Measurements from ENCODE around the gene SCTR.

Gene SCTR

DNA sequence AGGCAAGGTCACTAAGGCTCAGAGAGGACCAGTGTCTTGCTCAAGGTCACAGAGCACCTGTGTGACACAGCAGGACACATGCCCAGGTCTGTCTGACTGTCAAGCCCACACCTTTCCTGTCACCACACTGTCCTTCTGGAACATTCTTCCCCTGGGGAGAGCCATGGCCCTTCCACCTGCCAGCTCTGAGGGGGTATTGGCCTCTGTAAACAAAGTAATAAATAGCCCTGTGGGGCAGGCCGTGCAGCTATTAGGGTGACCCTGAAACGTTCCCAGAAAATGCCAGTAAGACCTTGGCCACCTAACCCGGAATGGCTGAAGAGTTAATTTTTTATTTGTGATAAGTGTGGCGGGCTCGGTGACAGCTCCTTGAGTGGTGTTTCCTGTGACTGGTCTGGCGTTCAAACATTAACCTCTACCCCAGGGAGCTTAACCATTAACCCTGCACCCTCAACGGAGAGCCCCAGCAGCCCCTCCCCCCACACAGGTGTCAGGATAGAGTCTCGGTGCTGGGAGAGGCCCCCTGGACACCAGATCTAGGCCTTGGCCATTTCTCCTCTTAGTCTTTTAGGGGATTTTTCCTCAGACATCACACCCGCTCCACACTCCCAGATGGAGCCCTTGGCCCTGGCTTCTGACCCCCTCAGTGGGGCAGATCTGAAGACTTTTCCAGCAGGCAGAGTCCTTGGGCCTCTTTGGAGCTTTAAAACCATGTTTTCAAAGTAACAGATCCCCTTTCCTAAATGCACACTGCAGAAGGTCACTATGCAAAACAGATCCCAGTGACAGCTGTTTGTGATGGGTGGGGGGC lies 36.6 kb downstream of the SCTR start:
- DNase-seq (ENCODE audit: low read depth in 2 of 2), result no peak

DNA sequence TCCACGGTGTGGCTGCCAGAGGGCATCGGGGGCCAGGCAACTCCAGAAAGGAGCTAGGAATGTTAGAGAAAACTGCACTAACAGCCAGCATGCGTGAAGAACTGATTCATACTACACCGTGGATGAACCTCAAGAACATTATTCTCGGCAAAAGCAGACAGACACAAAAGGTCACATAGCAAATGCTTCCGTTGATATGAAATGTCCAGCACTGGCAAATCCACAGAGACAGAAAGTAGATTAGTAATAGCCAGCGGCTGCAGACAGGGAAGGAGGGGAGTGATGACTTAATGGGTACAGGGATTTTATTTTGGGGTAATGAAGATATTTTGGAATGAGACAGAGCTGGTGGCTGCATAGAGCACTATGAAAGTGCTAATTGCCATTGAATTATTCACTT lies 37.4 kb downstream of the SCTR start:
- DNase-seq (ENCODE audit: low read depth in 2 of 2), result no peak

GRCh38 chr2:119486196-119486827 lies 38.0 kb downstream of the SCTR start:
- DNase-seq (ENCODE audit: low read depth in 2 of 2), result no peak

- DNase-seq (ENCODE audit: low read depth in 2 of 2), result no peak
These were observed 38.8 kb downstream of the SCTR start for GRCh38 chr2:119485336-119486110.

- DNase-seq (ENCODE audit: low read depth in 2 of 2), result no peak
These were observed 39.4 kb downstream of the SCTR start for GRCh38 chr2:119484834-119485233.

DNA sequence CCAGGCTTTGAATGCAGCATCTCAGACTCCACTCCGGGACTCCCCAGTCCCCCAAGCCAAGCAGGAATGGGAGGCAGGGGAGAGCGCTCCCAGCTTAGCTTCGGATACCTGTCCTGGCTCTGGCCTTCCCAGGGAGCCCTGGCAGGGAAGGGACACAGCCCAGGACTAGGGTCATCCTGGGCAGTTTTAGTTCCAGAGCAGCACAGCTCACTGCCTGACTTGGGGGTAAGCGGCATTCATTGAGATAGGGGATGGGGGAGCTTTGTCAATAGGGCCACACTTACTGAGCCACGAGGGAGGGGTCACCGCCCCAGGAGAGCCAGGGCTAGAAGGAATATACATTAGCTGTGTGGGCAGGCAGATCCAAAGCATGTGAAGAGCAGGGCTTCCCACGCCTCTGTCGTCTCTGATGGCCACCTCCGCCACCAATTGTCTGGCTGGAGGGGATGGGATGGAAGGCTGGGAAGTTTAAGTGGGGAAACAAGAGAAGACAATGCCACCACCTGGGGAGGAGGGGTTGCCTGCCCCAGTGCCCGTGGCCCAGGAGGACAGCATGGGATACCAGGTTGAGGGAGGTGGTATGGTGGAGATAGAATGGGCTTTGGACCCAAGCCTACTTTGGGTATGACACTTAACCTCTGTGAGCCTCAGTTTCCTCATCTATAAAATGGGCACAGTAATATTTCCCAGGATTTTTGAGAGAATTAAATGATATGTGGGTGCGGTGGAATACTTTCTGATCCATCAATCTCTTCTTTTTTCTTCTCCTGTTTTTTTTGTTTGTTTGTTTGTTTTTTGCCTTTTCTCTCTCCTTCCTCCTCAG lies 40.2 kb downstream of the SCTR start:
- no peak for DNase-seq (ENCODE audit: low read depth in 2 of 2)

DNA sequence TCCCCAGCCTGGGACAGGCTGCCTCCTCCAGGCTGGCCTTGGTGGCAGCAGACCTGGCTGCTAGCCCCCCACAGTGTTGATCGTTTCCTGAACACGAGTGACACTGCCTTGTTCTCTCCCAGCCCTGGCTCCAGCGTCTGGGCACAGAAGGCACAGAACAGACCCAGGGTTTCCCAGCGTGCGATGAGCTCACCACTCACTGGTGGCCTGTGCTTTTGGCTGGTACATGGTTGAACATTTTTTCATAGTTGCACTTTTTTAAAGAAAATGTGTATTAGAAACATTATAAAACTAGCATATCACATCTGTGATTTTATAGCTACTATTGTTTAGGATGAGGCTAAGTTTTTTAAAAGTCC lies 40.9 kb downstream of the SCTR start:
- DNase-seq (ENCODE audit: low read depth in 2 of 2), result no peak

DNA sequence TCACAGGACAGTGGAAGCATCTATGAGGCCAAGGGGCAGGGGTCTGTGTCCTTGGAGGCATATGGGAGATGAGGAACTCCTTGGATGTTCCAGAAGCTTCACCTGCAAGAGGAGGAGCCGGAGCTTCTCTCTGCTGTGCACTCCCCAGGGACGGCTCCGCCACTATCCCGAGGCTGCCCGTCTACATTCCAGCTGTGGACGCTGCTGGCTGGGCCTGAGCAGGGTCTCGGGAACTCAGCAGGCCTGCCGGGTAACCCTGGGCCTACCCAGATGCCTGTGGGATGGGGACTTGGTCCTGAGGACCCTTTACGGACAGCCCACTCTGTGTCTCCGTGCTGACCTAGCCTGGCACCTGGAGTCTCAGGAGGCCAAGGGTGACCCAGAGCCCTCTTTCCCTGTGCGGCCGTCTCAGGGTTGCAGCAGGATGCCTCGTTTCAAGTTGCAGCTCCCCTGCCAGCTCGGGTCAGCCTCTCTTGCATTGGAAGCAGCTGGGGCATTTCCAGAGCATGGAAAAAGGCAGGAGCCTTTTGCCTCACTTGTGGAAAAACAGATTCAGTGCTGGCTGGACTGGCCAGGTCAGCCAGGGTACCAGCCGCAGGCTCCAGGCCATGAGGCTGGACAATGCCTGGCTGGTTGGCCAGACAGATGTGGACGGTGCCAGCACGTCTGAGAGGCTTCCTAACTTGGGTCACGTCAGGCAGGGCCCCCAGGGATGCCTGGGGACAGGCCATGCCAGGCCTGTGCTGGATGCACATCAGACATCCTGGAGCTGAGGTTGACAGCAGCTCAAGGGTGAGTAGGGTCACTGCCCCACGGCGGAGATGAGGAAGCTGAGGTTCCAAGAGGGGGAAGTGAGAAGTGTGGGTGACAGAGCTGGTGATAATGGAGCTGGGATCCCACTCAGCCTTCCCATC lies 41.5 kb downstream of the SCTR start:
- DNase-seq (ENCODE audit: low read depth in 2 of 2), result no peak

- no peak for DNase-seq (ENCODE audit: low read depth in 2 of 2)
These were observed 42.5 kb downstream of the SCTR start for GRCh38 chr2:119481501-119482455.

DNA sequence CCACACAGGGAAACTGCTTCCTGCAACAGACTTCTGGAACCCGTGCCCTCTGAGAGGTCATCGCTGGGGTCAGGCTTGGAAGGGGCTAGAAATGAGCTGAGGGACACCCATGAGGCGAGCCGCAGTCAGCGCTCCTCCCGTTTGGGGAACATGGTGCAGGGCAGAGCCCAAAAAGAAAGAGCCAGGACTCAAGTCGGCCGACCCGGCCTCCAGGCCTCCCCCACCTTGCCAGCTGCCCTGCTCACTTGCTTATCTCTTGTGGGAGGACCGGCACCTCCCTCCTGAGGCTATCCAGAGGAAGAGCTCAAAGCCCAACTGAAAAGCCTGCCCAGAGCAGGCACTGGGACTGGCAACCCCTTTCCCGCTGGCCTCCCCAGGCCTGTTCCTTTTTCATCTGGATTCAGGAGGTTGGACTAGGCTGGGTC lies 43.6 kb downstream of the SCTR start:
- no peak for DNase-seq (ENCODE audit: low read depth in 2 of 2)

GRCh38 chr2:119480184-119480583 lies 44.1 kb downstream of the SCTR start:
- DNase-seq (ENCODE audit: low read depth in 2 of 2), result no peak

- DNase-seq (ENCODE audit: low read depth in 2 of 2), result no peak
These were observed 45.3 kb downstream of the SCTR start for GRCh38 chr2:119478978-119479295.

DNA sequence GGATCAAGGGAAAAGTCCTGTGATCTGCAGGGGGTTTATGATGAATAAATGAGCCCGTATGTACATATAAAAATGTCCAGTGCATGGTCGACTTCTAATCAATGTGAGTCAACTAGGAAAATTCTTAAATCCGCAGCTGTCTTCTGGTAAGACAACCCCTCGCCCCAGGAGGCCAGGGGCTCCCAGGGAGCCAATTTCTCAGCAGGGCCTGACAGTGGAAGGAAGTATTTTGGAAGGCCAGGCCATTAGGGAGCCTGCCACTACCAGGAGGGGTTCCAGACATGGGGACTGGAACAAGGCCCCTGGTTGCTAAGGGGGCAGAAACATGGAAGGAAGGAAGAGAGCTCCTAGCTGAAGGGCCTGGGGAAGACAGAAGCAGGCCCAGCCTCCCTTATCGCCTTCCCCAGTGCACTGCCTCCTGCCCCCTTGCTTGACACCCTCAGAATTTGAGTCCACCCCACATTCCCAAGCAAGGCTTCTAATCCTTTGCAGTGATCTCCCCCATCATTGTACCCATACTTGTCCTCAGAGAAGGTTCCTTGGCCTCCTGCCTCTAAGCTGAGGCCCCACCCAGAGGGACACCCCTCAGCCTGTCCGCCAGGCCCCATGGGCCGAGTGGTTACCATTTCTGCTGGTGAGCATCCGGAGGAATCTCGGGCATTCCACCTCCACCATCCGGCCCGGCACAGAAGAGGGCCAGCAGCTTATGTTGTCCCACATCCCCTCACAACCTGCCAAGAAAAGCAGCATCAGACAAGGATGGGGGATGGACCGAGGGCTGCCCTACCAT lies 45.9 kb downstream of the SCTR start:
- DNase-seq (ENCODE audit: low read depth in 2 of 2), result no peak

DNA sequence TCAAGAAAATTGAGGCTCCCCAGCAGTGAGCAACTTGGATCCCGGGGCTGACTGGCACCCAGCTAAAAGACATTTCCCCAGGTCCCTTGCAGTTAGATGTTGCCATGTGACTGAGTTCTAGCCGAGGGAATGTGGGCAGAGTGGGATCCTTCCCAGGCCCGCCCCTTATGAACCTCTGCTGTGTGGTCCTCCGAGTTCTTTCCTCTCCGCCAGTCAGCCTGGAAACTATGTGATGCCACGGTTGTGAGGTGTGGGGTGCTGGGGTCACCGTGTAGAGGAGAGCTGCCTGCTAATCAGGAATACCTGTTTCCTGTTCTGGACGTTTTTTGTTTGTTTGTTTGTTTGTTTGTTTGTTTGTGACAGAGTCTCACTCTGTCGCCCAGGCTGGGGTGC lies 47.2 kb downstream of the SCTR start:
- no peak for DNase-seq (ENCODE audit: low read depth in 2 of 2)

DNA sequence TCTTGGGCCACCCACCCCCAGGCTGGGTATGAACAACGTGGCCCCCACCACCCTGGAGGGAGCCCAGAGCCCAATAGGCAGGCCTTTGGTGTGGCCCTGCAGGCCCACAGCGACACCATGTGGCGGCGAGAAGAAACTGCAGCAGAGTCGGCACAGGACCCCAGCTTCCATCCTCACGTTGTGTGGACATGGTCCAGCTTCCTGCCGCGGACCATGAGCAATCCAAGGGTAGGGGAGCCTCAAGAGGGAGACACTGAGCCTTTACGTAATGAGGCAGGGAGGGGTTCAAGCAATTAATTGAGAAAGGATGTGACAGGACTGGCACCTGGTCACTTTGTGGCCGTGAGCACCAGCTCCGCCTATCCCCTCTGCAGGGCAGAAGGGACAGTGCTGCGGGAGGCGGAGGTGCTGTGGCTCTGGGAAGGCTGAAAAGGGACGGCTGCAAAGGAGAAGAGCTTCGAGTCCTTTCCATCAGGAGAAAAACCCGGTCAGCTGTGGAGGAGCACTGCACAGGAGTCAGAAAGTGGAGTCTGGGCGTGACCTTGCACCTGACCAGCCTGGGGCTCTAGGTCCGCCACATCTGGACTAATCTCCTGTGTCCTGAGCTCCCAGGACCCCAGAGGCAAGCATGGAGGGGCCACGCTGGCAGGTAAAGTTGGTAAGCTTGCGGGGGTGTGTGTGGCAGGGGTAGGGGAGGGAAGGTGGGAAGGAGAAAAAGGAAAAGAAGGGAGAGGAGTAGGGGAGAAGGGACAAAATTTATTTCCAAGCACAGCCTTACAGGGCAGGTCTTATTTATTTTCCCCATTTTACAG lies 47.8 kb downstream of the SCTR start:
- peak; percentile 7 to 19 for DNase-seq (ENCODE audit: low read depth in 2 of 2)

- DNase-seq (ENCODE audit: low read depth in 2 of 2), result no peak
These were observed 48.4 kb downstream of the SCTR start for GRCh38 chr2:119475857-119476244.

DNA sequence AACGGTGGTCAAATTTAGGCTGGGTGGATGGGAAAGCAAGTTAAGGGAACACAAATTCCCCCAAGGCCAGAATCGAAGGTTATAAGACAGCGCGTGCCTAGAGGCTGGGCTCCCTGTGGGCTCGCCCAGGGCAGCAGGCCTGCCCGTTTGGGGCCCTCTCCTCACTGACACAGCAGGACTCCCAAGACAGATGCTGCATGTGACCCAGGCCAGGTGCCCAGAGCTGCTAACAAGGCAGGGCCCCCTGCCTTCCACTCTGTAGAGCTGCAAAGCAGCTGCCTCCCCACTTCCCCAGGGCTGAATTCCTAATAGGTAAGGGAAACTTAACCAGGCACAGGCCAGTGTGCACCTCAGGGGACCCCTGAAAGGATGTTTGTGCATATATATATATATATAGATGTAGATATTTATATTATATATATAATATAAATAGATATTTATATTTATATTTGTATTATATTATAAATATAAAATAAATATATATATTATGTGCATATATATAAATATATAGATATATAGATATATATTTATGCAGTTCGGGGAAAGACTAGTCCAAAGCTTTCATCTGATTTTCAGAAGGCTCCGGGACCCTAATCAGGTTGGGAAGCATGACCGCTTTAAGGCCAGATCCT lies 48.9 kb downstream of the SCTR start:
- no peak for DNase-seq (ENCODE audit: low read depth in 2 of 2)
